T47D (cell line): Measurements from ENCODE around the gene OR13A1.
"Not testable (repeated sequence)": the region's sequence is repeated elsewhere in the genome, so short reads cannot be mapped to it uniquely, and the experiment has no call there.

Experiments used
- DNase-seq, 2 experiments: peaks; one replicate each; pipeline versions ENCODE4 v3.0.0 to v3.0.0-alpha.2; 2011 to 2012; ENCODE audit warnings: low read depth in 1 of 2, low spot score in 1 of 2
- JUND ChIP-seq: IDR thresholded peaks from 2 replicates; pipeline ENCODE4 v1.6.1; 2012; ENCODE audit warnings: low read depth
- in situ Hi-C: cut with HindIII; loops from 2 replicates; pipeline ENCODE4 v1.10.0; 2016; ENCODE audit warnings: low sequenced_read_pairs, low pct_unique_long_range_greater_than_20kb

Gene OR13A1

DNA sequence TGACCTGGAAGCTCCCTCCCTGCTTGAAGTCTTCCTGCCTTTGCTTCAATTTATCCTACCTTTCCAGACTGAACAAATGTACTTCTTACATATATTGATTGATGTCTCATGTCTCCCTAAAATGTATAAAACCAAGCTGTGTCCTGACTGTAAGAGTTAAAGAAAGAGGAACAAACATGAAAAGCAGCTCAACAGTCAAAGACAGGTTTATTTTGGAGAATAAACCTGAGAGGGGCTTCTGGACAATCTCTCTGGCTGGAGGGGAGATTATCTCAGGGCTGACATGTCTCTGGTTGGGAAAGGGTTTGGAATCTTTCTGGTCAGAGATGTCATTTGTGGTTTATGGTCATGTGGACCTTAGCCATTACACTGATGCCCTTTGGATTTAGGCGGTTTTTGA is 41.0 kb downstream of the OR13A1 start:
- DNase-seq: no peak
- TF ChIP-seq JUND: no peak
- in situ Hi-C loops: no loop called here

- DNase-seq, in situ Hi-C loops: not testable (repeated sequence)
Observed at GRCh38 chr10:45267777-45268176, 47.6 kb downstream of the OR13A1 start.

DNA sequence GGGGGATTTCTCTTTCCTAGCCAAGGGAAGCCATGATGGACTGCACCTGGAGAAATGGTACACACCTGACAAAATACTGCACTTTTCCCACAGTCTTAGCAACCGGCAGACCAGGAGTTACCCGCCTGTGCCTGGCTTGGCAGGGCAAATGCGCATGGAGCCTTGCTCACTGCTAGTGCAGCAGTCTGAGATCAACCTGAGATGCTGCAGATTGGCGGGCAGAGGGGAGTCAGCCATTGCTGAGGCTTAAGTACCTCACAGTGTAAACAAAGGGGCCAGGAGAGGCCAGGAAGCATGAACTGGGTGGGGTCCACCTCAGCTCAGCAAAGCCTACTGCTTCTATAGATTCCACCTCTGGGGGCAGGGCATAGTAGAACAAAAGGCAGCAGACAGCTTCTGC is 49.4 kb downstream of the OR13A1 start:
- no peak for DNase-seq
- in situ Hi-C loops: no loop called here
- TF ChIP-seq JUND: no peak

GRCh38 chr10:45261946-45262345 is 53.5 kb downstream of the OR13A1 start:
- DNase-seq: no peak
- in situ Hi-C loops: no loop called here
- no peak for TF ChIP-seq JUND

DNA sequence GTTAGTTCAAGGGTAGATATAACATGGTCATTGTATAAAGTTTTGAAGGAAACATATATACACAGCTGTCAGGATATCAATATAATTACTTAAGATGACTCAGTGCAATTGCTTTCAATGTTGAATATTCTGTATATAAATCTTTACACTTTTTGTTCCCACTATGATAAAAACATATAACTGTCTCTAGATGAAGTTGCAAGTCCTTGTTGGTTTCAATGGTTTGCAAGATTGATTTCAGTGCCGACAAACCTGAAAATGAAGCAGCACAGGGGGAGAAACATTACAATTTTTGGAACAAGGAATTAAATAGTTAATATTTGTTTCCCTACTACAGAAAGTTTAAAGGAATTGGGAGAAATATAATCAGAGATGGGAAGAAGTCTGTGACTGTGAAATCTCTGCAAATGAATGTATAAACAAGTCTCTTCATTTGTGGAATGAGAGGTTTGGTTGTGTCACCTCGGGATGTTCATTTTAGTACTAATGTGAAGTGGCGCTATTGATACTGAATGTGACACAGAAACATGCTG is 54.1 kb downstream of the OR13A1 start:
- TF ChIP-seq JUND: no peak
- in situ Hi-C loops: no loop called here
- no peak for DNase-seq

DNA sequence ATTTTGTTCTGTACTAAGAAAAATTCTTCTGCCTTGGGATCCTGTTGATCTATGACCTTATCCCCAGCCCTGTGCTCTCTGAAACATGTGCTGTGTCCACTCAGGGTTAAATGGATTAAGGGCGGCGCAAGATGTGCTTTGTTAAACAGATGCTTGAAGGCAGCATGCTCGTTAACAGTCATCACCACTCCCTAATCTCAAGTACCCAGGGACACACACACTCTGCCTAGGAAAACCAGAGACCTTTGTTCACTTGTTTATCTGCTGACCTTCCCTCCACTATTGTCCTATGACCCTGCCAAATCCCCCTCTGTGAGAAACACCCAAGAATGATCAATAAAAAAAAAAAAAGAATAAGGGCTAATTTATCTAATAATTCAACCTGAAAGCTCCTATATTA is 54.8 kb downstream of the OR13A1 start:
- DNase-seq, in situ Hi-C loops: not testable (repeated sequence)

- DNase-seq, in situ Hi-C loops: not testable (repeated sequence)
Observed at GRCh38 chr10:45259786-45260495, 55.5 kb downstream of the OR13A1 start.

- no peak for DNase-seq
- no peak for TF ChIP-seq JUND
- in situ Hi-C loops: no loop called here
Observed at GRCh38 chr10:45257600-45257999, 57.8 kb downstream of the OR13A1 start.

- in situ Hi-C loops: no loop called here
- no peak for DNase-seq
- no peak for TF ChIP-seq JUND
Observed at GRCh38 chr10:45256246-45256645, 59.2 kb downstream of the OR13A1 start.

- in situ Hi-C loops: no loop called here
- TF ChIP-seq JUND: no peak
- no peak for DNase-seq
Observed at GRCh38 chr10:45255706-45256105, 59.7 kb downstream of the OR13A1 start.

DNA sequence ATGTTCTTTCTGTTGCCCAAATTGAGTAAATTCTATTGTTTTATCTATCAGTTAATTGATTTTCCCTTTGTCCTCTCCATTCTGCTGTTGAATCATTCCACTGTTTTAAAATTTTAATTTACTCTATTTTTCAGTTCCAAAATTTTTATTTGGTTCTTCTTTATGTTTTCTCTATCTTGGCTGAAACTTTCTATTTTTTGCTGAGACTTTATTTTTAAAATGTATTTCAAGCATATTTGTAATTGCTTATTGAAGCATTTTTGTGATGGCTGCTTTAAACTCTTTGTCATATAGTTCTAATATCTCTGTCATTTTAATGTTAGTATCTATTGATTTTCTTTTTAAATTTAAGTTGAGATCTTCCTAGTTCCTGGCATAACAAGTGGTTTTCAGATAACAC is 60.5 kb downstream of the OR13A1 start:
- in situ Hi-C loops: no loop called here
- DNase-seq: no peak

DNA sequence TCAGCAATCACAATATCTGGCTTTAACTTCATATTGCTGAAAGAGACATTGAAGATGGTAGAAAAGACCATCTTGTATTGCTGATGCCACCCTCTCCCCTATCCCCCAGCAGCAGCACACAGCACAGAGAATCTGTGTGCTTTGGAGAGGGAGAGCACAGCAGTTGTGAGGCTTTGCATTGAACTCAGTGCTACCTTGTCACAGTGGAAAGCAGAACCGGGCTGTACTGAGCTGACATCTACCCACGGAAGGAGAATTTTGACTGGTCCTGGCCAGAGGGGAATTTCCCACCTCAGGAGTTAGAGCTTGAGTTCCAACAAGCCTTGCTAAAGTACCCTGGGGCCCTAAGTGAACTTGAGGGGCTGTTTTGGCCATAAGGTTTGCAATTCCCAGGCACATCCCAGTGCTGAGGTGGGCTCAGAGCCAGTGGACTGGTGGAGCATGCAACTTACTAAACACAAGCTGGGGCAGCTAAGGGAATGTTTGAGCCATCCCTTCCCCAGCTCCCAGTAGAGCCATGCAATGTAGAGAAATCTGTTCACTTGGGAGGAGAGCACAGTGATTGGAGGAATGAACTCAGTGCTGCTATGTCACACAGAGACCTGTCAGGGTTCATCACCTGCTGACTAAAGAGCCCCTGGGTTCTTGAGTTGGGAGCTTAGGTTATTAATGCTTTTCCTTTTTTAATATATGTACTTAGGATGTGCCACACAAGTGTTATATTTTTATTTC is 62.1 kb downstream of the OR13A1 start:
- in situ Hi-C loops: no loop called here
- DNase-seq: no peak
- no peak for TF ChIP-seq JUND

More for the DNA sequence above, 60.5 kb downstream of the OR13A1 start:
- no peak for TF ChIP-seq JUND
